GM13977 (cell line): ENCODE results near the gene CHST8.

ENCODE experiments used
- DNase-seq: peaks from one replicate; pipeline ENCODE4 v3.0.0; 2012; ENCODE audit warnings: low spot score
- in situ Hi-C: fragments of 300-500 bp; cut with MboI; formaldehyde crosslinking; loops from one replicate; pipeline ENCODE4 v1.12.0; 2022; ENCODE audit warnings: low sequenced_read_pairs, low pct_unique_long_range_greater_than_20kb, mixed read lengths, inconsistent platforms; ENCODE audit not compliant: unreplicated experiment
- TF ChIP-seq, protein P1 (sequence below): IDR thresholded peaks from 2 replicates; pipeline ENCODE4 v1.5.1; 2012; ENCODE audit warnings: mild to moderate bottlenecking, control low read depth; ENCODE audit not compliant: insufficient read depth; ENCODE audit errors: extremely low read depth, missing control alignments

CHST8 gene

DNA sequence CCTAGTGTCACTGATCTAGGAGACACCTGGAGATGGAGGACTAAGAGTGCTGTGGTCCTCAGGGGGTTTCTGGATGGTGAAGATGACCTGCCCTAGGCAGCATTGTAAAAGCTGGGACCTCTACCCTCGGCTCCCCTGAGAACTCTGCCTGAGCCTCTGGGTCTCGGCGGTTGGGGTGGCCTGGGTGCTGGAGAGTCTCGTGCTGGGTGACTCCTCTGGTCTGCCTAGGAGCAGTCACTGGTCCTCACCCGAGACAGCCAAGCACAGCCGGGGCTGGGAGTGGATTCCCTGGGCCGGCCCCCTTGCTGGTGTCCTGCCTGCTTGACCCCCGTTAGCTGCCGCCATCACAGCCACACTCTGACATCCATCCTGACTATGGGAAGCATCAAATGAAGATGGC, 181.6 kb downstream of the CHST8 start:
- no peak for DNase-seq
- TF ChIP-seq, protein P1, sequence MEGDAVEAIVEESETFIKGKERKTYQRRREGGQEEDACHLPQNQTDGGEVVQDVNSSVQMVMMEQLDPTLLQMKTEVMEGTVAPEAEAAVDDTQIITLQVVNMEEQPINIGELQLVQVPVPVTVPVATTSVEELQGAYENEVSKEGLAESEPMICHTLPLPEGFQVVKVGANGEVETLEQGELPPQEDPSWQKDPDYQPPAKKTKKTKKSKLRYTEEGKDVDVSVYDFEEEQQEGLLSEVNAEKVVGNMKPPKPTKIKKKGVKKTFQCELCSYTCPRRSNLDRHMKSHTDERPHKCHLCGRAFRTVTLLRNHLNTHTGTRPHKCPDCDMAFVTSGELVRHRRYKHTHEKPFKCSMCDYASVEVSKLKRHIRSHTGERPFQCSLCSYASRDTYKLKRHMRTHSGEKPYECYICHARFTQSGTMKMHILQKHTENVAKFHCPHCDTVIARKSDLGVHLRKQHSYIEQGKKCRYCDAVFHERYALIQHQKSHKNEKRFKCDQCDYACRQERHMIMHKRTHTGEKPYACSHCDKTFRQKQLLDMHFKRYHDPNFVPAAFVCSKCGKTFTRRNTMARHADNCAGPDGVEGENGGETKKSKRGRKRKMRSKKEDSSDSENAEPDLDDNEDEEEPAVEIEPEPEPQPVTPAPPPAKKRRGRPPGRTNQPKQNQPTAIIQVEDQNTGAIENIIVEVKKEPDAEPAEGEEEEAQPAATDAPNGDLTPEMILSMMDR, result no peak
- in situ Hi-C loops, result no loop called here

DNA sequence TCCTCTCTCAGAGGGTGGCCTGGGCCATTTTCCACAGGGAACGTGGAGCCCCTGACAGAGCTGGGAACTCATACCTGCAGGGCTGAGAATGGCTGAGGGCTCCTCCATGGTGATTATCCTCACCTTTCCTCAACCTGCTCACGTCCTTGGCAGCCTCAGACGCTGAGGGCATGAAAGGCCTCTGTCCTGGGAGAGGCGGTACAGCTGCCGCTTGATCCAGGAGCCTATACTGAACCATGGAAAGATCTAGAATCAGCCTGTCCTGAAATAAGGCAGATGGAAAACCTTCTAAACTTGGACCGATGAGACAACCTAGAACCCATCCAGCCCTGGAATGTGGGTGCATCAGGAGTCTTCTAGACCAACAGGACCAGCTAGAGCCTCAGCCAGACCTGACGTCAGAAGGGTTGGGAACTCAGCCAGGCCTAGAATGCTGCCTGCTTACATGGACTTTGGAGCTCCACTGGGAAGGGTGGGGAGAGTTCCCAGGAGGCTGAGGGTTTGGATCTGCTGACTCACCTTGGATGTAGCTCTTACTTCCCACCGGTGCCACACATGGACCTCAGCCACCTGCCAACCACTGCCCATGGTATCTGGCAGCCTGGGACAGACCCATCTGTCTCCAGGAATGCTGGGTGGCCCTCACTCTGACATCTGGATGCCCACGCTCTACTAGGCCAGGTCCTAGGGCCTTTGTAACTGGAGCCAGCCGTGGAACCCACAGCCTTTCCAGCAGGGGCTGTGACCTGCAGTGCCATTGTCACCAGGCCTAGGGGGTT, 182.5 kb downstream of the CHST8 start:
- TF ChIP-seq, protein P1, result no peak

DNA sequence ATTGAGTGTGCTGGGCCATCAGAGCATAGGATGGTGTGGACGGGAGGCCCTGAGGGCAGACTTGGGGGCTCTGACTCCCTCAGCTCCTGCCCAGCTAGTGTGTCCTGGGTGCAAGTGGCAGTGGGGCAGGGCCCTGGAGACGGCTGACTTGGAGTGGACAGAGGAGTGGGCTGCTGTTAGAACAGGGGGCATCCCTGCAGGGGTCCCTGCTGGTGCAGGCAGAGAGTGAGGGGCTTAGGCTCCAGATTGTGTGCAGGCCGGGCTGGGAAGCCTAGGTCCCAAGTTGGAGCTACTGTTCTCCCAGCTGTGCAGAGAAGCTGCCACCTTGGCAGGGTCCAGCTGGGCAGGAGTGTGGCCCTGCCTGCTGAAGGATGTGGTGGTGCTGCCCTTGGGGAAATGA, 183.6 kb downstream of the CHST8 start:
- no peak for DNase-seq
- TF ChIP-seq, protein P1, result no peak
- in situ Hi-C loops, result no loop called here

More for the DNA sequence above, 182.5 kb downstream of the CHST8 start:
- no peak for DNase-seq
- in situ Hi-C loops, result no loop called here

DNA sequence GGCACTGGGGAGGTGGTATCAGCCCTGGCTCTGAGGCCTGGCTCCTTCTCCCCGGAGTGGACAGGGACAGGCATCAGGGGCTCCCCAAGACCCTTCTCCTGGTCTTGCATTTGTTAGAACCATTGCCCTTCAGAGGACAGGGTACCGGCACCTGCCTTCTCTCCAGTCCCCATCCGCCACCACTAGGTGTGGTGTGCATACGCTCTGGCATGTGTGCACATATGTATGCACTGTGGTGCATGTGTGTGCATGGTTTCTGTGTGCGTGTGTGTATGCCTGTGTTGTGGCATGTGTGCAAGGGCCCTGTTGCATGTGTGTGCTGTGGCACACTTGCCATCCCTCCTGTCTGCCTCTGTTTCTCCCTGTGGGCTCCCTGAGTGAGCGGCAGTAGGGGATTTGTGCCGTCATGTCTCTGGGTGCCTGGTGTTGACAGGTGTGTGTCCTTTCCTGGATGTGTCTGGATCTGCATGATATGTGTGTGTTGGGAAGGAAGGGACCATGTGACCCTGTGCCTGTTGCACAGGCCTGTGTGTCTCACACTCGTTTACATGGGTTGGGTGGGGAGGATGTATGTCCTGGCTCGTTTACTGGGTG, 184.2 kb downstream of the CHST8 start:
- no peak for DNase-seq
- TF ChIP-seq, protein P1, result no peak
- in situ Hi-C loops, result no loop called here

DNA sequence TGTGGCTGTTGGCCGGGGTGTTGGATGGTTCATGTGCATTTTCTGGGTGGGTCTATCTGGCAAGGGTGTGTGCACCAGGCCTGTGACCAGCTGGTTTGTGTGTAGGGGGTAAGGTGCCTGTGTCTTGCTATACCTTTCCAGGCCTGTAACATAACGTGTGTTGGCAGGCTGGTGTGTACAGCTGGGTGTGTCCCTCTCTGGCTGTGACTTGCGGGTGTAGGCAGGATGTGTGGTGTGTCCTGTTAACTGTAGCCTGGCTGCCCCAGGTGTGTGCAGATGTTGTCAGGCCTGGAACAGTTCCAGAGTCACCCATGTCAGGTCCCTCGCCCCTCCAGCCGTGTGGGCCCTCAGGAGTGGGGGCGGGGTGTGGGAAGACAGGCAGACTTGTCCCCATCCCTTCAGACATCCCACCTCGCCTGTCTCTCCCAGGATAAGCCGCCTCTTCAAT, 184.7 kb downstream of the CHST8 start:
- no peak for DNase-seq
- in situ Hi-C loops, result no loop called here
- TF ChIP-seq, protein P1, result no peak

DNA sequence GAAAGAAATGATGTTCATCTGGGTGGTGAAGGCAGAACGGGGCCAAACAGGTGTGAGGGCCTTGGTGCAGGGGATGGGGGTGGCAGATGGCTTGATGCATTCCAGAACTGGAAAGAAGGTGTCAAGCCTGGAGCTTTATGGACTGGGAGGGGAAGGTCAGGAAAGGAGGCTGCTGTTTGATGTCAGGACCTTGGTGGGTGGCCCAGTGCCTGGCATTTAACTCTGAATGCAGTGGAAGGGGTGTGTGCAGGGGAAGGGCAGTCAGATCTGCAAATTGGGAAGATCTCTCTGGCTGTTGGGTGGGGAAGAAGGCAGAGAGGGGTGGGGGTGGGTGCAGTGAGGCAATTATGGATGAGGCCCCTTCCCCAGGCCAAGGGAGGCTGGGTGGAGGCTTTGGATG, 186.6 kb downstream of the CHST8 start:
- in situ Hi-C loops, result no loop called here
- TF ChIP-seq, protein P1, result no peak
- DNase-seq, result no peak
